NCI-H1105 treated with DMSO at 0.1 percent for 48 hours (cell line): ENCODE data around the gene PITX2.

ENCODE experiments used
- DNase-seq: peaks from one replicate; lab custom pipeline; 2025; lab: John Stamatoyannopoulos, UW

Gene PITX2

DNA sequence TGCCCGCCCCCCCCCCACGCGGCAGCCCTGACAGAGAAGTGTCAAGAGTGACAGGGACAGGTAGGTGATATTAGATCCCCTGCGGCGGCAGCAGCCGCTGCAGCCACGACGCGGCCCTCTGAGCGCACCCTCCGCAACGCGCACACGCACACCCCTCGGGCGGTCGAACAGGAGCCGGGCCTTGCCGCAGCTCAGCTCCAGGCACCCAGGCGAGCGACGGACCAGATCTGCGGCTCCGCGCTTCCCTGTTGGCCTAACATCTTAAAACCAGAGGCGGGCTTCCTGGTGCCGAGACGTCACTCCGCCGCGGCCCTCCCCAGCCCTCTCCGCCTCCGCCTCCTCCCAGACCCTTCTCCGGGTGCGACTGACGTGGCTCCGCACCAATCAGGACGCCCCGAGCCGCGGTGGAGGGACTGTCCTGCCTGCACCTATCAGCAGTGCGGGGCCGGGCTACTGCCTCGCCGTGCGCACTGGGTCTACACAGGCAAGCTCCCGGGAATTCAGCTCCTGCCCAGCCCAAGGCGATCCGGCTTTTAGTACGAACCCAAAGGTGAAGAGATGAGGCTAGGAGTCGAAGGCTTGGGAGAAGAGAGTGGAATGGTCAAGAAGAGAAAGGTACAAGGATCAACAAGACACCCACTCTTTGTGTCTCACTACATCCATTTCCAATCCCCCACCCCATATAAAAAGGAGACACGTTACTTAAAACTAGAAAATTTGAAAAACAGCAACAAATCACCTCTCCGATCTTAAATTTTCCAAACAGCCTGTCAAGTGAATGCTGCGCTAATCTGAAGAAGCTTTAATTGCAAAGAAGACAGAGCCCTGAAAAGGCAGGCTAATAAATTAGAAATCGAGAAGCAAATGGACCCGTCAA lies at the start of gene PITX2:
Gene PITX2 (minus strand): TSS at position 237 of the 877 bp plus-strand sequence. CDS start 617 bp downstream, outside the sequence.
- no peak for DNase-seq

DNA sequence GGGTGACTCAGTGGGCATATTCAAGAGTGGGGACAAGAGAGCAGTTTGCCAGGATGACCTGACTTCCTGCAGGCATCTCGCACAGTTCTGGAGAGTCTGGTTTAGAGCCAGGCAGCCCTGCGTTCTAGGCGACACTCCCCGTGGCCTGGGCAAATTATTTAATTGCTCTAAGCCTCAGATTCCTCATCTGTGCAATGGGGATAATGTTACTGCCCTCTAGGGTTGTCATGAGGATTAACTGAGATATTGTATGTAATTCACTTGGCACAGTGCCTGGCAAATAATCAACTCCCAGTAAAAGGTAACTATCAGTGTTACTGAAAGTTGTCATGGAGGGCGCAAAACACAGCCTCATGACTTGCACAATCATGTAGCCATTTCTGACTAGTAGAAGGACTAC lies 48.8 kb upstream of the PITX2 start:
- DNase-seq, result no peak

DNA sequence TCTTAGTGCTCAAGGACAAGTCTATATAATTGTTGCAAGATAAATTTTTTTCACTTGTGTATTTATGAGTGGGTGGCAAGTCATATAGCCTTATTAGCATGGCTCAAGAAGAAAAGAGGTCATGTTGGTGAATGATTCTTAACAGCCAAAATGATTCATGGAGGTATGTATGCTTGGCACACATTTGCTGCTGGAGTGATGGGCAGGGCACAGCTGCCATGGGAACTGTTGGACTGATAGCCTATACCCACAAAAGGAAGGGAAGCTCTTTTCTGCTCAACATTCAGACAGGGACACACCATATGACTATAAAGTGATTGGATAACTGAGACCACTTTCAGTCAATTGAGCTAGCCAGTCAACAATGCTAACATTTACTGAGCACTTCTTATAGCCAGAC lies 46.8 kb upstream of the PITX2 start:
- no peak for DNase-seq

DNA sequence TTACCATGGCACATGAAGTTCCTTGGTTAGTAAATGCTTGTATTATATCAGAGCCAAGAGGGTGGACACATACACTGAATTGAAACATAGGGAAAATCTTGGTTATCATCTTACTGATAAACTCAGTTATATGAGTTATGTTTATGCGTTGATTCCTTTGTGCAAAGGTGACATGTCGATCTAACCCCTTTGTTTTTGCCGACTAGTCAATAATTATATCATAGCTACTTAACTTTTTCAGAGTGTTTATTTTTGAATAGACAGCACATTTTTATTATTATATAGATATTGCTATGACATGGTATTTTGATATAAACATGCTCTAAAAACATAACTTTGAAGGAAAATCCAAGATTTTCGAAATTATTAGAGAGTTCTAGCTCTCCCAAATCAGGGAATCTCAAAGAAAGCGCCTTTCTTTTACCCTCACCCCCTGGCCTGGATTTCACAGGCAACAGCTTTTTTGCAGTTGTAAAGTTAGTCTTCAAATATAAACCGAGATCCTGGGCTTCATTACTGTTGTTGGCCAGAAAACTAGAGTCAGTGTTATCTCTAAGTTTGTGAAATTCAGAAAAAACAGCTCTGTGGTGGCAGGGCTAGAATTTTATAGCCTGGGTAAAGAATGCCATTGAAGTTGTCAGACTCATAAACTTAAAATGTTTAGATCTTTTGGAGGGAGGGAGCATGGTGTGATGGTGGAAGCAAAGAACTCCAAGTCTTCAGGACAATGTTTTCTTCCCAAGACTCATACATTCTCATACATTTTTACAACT lies 45.8 kb upstream of the PITX2 start:
- no peak for DNase-seq

DNA sequence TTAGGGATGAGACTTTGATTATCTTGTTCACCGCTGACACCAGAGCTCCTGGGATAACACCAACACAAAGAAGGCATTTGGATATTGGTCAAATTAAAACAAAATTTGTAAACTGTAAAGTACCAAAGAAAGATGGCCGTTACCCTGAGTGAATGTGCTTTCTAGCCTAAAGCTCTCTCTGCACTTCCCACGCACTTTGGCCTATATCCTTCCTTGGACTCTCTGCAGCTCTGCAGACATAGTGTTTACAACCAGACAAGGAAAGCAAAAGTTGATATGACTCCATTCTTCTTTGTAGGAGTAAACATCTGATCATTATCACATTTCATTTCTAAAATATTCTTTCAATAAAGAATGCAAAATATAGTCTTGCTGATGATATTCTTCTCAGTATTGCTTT lies 44.8 kb upstream of the PITX2 start:
- DNase-seq, result no peak

DNA sequence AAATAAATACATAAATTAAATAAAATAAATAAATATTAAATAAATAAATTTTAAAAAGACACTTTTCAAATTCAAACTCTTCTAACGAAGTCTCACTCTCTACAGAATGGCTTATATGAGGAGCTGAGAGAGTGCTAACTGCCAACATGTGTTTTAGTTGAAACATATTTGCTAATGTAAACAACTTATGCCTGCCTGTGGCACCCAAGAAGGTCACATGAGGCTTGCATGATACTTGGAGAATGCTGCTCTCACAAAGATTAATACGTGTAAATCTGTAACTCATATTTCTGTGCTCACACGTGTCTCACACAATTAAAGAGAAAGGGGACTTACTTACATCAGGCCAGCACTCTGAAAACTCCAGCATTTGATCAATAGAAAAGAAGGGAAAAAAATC lies 43.2 kb upstream of the PITX2 start:
- DNase-seq, result no peak

DNA sequence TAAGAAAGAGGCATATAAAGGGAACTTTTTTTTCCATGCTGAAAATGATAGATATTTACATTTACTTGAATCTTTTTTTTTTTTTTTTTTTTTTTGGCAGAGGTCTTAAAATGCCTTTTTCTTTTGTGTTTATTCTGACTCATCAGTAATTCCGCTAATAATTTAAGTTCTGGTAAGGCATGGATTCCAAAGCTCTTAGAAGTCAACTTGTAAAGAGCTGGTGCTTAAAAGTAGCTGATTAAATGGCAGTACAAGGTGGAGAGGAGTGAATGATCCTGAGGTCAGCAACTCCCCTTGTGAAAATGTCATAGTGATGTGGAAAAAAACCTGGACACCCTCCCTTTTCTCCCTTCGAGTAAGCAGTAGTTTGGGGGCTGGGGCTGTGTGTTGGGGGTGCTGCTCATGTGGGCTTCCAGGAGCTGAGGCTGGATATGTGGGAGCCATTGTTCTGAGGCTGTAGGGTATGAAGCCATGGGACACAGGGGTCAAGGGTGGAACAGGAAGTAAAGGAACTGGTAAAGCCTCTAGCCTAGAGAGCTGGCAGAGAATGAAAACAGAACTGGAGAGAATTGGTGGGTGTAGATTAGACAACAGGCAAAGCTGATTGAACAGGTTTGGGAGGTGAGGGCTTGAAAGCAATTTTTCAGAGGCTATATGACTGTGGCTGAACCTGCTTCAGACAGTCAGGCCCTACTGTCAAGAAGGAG lies 41.0 kb upstream of the PITX2 start:
- no peak for DNase-seq

DNA sequence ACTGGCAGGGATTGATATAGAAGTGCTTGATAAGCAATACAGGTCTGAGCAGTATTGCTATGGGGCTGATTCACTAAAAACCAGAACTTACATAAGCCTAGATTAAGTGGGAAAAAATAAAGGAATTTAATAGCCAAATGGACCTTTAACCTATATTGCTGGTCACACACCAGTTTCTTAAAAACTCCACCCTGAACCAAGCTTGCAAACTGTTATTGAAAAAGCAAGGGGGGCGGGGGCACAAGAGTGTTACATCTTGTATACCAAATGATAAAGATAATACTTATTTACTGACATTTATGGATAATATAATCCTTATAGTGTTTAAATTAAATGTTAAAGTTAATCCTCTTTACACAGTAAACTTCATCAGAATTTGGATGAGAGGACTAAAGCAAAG lies 40.3 kb upstream of the PITX2 start:
- no peak for DNase-seq

DNA sequence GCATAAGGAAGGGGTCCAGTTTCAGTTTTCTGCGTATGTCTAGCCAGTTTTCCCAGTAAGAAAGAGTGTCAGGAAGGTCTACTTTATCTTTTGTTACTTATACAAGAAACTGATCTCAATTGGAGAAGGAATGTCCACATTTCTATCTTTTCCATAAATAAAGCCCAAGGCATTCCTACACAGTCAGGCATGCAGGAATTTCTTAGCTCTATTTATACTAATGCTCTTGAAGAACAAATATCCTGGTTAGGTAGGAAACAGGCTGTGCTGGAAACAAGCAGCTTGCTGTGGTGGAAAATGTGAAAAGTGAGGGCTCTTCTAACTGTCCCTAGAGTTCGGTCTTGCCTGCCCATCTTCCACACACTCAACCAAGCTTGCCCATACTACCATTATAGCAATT lies 37.9 kb upstream of the PITX2 start:
- DNase-seq, result no peak

DNA sequence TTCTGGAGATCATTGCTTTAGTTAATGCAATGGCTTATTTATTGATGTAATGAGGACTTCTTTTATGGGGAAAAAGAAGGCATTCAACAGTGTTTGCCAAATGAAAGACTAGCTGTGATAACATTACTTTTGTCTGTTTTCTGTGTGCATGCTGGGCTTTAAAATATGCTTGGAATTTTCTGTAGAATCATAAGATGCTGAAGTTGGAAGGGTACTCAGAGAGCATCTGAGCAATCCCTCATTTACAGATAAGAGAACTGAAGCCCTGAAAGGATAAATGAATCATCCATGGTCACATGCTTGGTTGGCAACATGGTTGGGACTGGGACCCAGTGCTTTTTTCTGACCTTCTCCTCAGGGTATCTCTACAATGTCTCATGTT lies 31.4 kb upstream of the PITX2 start:
- DNase-seq, result no peak

DNA sequence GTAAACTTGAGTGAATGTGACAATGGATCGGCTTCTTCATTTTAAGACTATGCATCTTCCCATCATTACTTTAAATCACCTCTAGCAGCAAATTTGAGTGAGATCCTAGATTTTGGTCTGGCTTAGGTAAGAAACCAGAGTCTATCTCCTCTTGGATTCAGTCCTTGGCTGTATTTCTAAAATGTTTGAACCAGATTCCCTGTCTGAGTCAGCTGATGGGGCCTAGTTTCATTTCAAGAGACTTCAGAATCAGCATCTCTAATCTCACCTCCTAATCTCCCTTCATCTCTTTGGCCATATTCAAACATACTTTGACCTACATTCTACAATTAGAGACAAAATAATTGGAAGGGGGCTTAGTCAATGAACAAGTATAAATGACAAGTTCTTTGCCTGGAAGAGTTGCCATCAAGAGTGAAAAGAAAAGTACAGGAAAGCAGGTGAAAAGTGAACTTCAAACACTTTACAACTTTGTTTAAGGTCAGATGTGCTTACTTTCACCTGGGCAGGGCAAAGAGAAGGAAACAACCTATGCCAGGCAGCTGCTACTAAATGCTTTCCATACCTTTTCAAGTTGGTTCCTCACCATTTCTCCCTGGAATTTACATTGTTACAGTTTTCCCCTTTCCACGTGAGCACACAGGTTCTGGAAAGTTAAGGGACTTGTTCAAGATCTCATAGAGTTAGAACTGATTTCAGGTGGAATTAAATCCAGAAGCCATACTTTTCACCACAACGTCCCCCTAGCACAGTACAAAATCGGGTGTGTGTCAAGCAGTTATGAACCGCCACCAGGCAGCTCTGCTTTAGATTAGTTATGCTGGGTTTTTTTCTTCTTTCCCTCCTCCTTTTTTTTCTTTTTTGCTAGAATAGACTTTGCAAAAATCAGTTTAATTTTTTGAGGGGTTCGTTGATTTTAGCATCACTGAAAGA lies 30.7 kb upstream of the PITX2 start:
- no peak for DNase-seq

DNA sequence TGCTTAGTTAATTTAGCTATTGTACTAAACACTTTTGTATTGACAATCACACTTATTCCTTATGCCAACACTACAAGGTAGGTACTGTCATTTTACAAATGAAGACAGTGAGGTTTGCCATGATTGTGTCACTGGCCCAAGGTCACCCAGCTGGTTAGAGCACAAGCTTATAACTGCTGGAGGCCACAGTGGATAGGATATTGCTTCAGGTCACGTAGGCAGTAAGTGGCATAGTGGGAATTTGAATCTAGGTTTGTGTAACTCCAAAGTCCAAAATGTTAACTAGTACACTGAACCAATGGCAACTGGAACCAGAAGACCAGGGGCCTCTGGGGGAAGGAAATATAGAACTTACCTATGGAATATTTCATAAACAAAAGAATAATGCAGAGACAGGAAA lies 21.1 kb upstream of the PITX2 start:
- DNase-seq, result no peak

DNA sequence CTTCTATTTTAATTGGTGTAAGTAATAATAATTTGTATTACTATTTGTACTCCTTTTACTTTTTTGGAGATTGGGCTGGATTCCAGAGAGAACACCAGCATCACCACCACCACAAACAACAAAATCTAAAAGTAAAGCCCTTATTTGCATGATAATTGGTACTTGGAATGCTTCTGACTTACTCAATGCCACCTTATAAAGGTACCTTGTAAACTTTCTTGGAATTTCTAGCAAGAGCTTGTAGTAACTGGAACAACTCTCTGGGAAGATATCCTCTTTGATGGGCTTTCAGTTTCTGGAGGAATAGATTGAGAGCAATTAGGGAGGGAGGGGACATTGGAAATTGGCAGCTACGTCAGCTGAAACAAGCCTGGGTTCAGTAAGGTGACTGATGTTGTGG lies 20.2 kb upstream of the PITX2 start:
- DNase-seq, result no peak

DNA sequence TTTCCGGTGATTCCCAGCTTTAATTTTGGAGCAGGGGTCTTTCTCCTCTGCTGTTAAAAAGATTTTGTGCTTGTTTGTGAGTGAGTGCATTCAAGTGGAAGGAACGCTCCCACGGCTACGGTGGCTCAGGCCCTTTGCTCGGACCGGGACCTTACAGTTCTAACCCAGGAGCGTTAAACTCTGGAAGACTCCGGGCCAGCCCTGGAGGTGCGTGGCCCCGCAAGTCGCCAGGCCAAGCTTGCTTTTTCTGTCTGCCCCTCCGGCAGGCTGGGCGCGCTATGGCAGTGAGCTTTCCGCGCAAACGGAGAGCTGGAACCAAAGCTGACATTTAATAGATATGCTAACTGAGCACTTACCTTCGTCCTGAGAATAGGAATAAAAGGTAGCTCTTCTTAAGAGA lies 18.3 kb upstream of the PITX2 start:
- DNase-seq, result no peak

DNA sequence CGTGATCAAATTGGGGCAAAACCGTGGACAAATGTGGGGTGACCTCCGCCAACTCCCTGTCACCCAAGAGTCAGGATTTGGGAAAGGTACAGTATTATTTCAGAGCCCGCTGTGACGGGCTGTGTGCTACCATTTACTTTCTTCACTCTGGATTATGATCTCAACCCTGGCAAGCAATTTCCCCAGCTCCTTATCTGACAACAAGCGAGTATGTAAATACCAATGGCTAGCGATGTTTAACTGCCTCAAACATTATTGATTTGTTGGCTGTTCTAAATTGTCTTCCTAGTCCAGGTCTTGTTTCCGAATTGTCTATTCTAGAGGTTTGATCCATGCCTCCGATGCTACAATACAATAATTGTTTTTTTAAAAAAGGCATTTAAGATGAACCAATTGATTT lies 17.7 kb upstream of the PITX2 start:
- DNase-seq, result no peak

DNA sequence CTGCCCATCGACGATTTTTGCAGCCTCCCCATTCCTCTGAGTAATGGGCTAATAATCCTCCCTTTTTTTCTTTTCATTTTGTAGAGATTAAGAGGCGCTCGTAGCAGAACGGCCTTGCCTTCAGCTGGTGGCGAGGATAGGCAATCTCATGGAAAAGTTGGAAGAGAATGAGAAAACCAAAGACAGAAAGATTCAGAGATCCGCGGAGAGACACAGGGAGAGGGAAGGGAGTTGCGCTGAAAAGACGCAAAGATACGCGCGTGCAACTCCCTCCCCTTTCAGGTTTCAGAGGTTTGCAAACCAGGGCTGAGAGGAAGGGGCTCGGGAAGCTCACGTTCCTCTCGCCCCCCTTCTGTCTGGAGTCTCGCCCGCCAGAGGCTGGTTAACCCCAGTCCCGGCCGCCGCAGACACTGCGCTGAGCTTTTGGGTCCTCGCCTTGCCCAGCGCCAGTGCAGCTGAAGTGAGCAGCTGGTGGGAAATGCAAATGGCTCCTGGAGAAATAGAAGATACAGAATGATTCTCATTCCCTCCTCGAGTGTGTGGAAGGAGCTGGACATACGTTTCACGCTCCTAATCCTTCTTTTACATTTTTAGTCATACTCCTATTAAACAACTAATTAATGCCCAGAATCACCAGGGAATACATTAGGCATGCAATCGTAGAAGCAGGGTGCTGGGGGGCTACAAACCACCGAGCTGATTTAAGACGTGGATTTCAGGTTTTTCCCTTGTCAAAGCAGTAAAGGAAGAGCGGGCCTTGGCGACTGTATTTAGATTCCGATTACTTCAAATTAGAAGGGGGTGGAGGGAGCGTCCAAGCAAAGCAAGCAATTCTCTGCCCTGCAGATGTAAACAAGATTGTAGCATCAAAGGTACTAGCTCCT lies 16.6 kb upstream of the PITX2 start:
- no peak for DNase-seq

DNA sequence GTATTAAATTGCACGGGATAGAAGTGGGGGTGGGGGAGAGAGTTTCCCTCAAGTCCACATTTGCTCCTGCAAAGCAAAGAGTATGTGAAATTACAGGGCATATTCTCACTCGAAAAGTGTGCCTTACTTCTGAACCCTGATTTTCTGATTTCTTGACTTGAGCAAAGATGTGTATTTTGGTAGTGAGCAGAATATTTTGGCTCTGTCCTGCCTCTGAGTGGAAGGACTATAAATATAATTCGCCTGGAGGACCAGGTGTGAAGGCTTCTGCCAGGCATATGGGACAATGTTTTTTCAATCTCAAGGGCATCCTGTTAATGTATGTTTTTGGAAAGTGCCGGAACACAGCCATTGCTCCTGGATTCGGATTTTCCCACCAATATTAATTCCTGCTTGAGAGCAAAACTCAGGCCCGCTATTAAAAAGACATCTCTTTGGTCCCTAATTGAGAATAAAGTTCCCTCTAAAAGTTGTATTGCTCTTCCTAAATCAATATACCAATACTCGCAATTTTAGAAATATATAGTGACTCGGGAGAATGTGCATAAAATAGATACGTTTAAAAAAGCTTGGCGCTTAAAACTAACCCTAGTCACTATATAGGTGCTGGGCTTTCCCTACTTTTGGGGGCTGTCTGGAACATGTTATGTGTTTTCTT lies 15.3 kb upstream of the PITX2 start:
- DNase-seq, result no peak

DNA sequence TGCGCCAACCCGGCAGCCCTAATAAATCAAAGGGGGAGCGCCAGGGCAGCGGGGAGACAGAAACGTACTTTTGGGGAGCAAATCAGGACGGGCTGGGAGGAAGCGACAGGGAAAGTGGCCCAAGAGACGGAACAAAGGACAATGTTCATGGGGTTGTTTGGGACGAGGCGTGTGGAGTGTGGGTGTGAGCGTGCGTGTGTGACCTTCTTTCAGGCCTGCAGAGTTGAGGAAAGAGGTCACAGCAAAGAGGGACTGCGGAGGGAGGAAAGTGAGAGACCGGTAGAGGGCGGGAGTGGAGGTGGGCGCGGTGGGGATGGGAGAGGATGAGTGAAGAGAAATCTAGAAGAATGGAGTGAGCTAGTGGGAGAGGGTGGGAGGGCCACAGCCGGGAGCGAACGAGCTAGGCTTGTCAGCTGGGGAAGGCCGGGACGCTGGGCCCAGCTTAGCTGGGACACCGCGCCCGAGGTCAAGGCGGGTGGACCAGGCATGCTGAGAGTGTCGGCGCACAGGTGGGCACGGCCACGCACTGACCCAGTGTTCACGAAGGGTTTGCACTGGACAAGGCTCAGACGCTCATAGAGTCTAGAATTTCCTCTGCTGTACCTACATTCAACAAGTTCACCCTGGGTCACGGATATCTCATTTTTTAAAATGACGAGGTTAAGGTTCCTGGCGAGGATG lies 14.7 kb upstream of the PITX2 start:
- no peak for DNase-seq

DNA sequence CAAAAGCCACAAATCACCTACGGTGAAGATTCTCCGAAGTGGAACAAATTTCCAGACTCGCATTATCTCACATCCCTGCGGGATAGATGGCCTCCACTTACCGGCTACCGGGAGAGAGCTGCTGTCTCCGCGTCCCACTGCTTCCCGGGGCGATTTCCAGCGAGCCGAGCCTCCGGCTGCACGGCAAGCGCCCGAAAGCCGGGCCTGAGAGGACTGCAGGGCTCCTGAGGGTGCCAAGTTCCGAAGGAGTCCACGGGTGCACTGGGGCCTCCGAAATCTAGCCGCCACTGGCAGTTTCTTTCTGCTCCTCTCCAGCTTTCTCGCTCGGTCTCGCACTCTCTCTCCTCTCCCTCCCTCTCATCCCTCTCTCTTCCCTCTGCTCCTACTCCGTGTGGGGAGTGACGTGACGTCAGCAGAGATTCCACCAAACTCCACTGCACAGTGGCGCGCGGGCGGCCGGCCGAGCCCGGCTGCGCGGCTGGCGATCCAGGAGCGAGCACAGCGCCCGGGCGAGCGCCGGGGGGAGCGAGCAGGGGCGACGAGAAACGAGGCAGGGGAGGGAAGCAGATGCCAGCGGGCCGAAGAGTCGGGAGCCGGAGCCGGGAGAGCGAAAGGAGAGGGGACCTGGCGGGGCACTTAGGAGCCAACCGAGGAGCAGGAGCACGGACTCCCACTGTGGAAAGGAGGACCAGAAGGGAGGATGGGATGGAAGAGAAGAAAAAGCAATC lies 14.0 kb upstream of the PITX2 start:
- no peak for DNase-seq
